HepG2 (cell line): ENCODE measurements around the gene ZNF341. TPM values are rescaled to one million over a fixed set of nuclear protein-coding genes. Genes with fewer than 3 reads are reported as not detected.

Experiments used
- ATAD3A ChIP-seq: sonication (generic); formaldehyde crosslinking; IDR thresholded peaks from 2 replicates; pipeline ENCODE4 v1.4.0; 2020; ENCODE audit warnings: missing genetic modification reagents
- BRCA1 ChIP-seq: sonication (generic); formaldehyde crosslinking; IDR thresholded peaks from 2 replicates; pipeline ENCODE4 v1.4.0; 2020; ENCODE audit warnings: missing genetic modification reagents
- FOSL1 ChIP-seq: sonication (generic); formaldehyde crosslinking; IDR thresholded peaks from 2 replicates; pipeline ENCODE4 v1.9.0; 2021; ENCODE audit warnings: missing genetic modification reagents, borderline replicate concordance
- HOXD1 ChIP-seq: sonication (generic); formaldehyde crosslinking; IDR thresholded peaks from 2 replicates; pipeline ENCODE4 v1.5.0; 2020; ENCODE audit warnings: missing genetic modification reagents
- MAX ChIP-seq: IDR thresholded peaks from 2 replicates; pipeline ENCODE4 v1.6.1; 2012; ENCODE audit warnings: inconsistent platforms
- NFE2L2 ChIP-seq: fragments of 150-350 bp; IDR thresholded peaks from 2 replicates; pipeline ENCODE4 v1.6.1; 2014; ENCODE audit warnings: low read length
- PLRG1 ChIP-seq: fragments of 450-650 bp; conservative IDR thresholded peaks from 2 replicates; pipeline ENCODE4 v1.6.1; 2016
- PRDM15 ChIP-seq: sonication (generic); formaldehyde crosslinking; IDR thresholded peaks from 2 replicates; pipeline ENCODE4 v1.4.0; 2020; ENCODE audit warnings: missing genetic modification reagents
- SRSF9 ChIP-seq: fragments of 200-400 bp; formaldehyde crosslinking; IDR thresholded peaks from 2 replicates; pipeline ENCODE4 v1.6.1; 2018; ENCODE audit warnings: borderline replicate concordance, mild to moderate bottlenecking, low read depth, low read length; ENCODE audit not compliant: insufficient read depth, poor library complexity, severe bottlenecking
- ZBTB42 ChIP-seq: sonication (generic); formaldehyde crosslinking; IDR thresholded peaks from 2 replicates; pipeline ENCODE4 v1.5.0; 2020; ENCODE audit warnings: mild to moderate bottlenecking, missing genetic modification reagents
- ZBTB8A ChIP-seq: sonication (generic); formaldehyde crosslinking; IDR thresholded peaks from 2 replicates; pipeline ENCODE4 v1.4.0; 2020; ENCODE audit warnings: mild to moderate bottlenecking, low read depth, missing genetic modification reagents, borderline replicate concordance
- ZFP62 ChIP-seq: sonication (generic); formaldehyde crosslinking; IDR thresholded peaks from 2 replicates; pipeline ENCODE4 v1.4.0; 2020; ENCODE audit warnings: missing genetic modification reagents
- ZNF224 ChIP-seq: sonication (generic); formaldehyde crosslinking; IDR thresholded peaks from 2 replicates; pipeline ENCODE4 v1.5.0; 2020; ENCODE audit warnings: mild to moderate bottlenecking, missing genetic modification reagents
- ZNF275 ChIP-seq: sonication (generic); formaldehyde crosslinking; IDR thresholded peaks from 2 replicates; pipeline ENCODE4 v1.8.0; 2022; ENCODE audit warnings: missing genetic modification reagents, mild to moderate bottlenecking, inconsistent platforms, borderline replicate concordance
- ZNF296 ChIP-seq: sonication (generic); formaldehyde crosslinking; conservative IDR thresholded peaks from 2 replicates; pipeline ENCODE4 v1.5.0; 2020; ENCODE audit warnings: mild to moderate bottlenecking, missing genetic modification reagents
- ZNF407 ChIP-seq: sonication (generic); formaldehyde crosslinking; IDR thresholded peaks from one replicate; pipeline ENCODE4 v1.5.1; 2020; ENCODE audit warnings: mild to moderate bottlenecking, missing genetic modification reagents; ENCODE audit errors: not compliant biosample characterization
- ZNF589 ChIP-seq: sonication (generic); formaldehyde crosslinking; conservative IDR thresholded peaks from 2 replicates; pipeline ENCODE4 v1.8.0; 2022; ENCODE audit warnings: mild to moderate bottlenecking, moderate library complexity, missing genetic modification reagents
- ZSCAN12 ChIP-seq: sonication (generic); formaldehyde crosslinking; IDR thresholded peaks from 2 replicates; pipeline ENCODE4 v1.9.0; 2021; ENCODE audit warnings: mild to moderate bottlenecking, missing genetic modification reagents
- polyA plus RNA-seq, 8 experiments: library from polyadenylated mRNA; depleted of rRNA in 3 of 8; stranded (reverse) in 7 of 8; unstranded in 1 of 8; fragments of >200 nt; fragmentation: Illumina TruSeq in 4 of 8; extraction: Trizol in 4 of 8; gene quantifications; 2 replicates each; pipeline versions ENCODE4 v1.2.1 to v1.2.3, GENCODE V29; 2011 to 2016; ENCODE audit warnings: low read depth in 4 of 8, missing spikeins in 1 of 8, mixed read lengths in 1 of 8; ENCODE audit not compliant: insufficient read depth in 1 of 8
- total RNA-seq, 5 experiments: library from RNA; depleted of rRNA; stranded (reverse); fragments of >200 nt; fragmentation: Illumina TruSeq; extraction: Trizol; gene quantifications; 2 replicates each; pipeline ENCODE4 v1.2.3, GENCODE V29; 2016; ENCODE audit warnings: low read depth in 1 of 5

Gene ZNF341
- total and polyA plus RNA-seq, 2 of the 13 experiments (the other 11 are each of a cell fraction or from before 2014, with no cell fraction given): 1.1 to 2.2 TPM

GRCh38 chr20:33812908-33813462 is 81.2 kb downstream of the ZNF341 start (continued):
- TF ChIP-seq ZNF407 (CRISPR knock-in tag): peak; percentile 35
- no peak for TF ChIP-seq SRSF9
- no peak for TF ChIP-seq ZNF296 (CRISPR knock-in tag)
- no peak for TF ChIP-seq ZNF589 (CRISPR knock-in tag)
- TF ChIP-seq ZNF224 (CRISPR knock-in tag): no peak
- no peak for TF ChIP-seq ZBTB42 (CRISPR knock-in tag)
- no peak for TF ChIP-seq ATAD3A (CRISPR knock-in tag)
- no peak for TF ChIP-seq ZFP62 (CRISPR knock-in tag)
- TF ChIP-seq PLRG1: no peak
- 0 out of 2 replicates have a peak, but pooled peaks have one; percentile 66 for TF ChIP-seq ZNF275 (CRISPR knock-in tag)
- no peak for TF ChIP-seq HOXD1 (CRISPR knock-in tag)
- TF ChIP-seq NFE2L2: no peak
- no peak for TF ChIP-seq ZBTB8A (CRISPR knock-in tag)
- TF ChIP-seq FOSL1 (CRISPR knock-in tag): no peak
- TF ChIP-seq BRCA1: no peak
- TF ChIP-seq MAX: no peak; the same call in 1 of the 2 replicates
- TF ChIP-seq PRDM15 (CRISPR knock-in tag): no peak
- TF ChIP-seq ZSCAN12 (CRISPR knock-in tag): no peak
